Endothelial cell of umbilical vein (primary cell): ENCODE data around the gene INSL6. TPM values are rescaled to one million over a fixed set of nuclear protein-coding genes. Genes with fewer than 3 reads are reported as not detected.

Experiments
- BruUV-seq: library from RNA; stranded (reverse); fragments of 400-500 nt; replicated peaks from 2 replicates; lab custom pipeline; 2021; lab: Mats Ljungman, UMichigan
- CTCF ChIA-PET: fragments of 300-600, 350-600 bp; sonication (Branson Sonifier 250); formaldehyde crosslinking; loops from one replicate; lab custom pipeline; 2021; ENCODE audit warnings: antibody characterized with exemption, inconsistent platforms; lab: Charles Lee
- POLR2A ChIA-PET: fragments of 300-600, 350-600 bp; sonication (Branson Sonifier 250); formaldehyde crosslinking; loops from one replicate; lab custom pipeline; 2021; ENCODE audit warnings: antibody characterized with exemption, inconsistent platforms; lab: Charles Lee
- DNase-seq: peaks from one replicate; pipeline ENCODE4 v3.0.0-alpha.2; 2011; ENCODE audit warnings: low read depth, low spot score
- FAIRE-seq: peaks from 2 replicates; lab custom pipeline; 2011; peaks lifted over from hg19 to GRCh38; lab: Jason Lieb, UNC
- H2AFZ ChIP-seq: 2 replicates; pipeline ENCODE4 v1.6.0; 2012; ENCODE audit warnings: low read depth, low read length, control low read depth, inconsistent platforms
- H3K27ac ChIP-seq: 2 replicates; pipeline ENCODE4 v1.5.1; 2011; ENCODE audit warnings: low read depth, mild to moderate bottlenecking, control low read depth, low read length, moderate library complexity; ENCODE audit not compliant: insufficient read depth
- H3K27me3 ChIP-seq, 2 experiments: 2 replicates each; pipeline versions ENCODE4 v1.6.0 to v1.6.1; 2011; ENCODE audit warnings: low read length in 2 of 2, mixed read lengths in 1 of 2; ENCODE audit not compliant: control insufficient read depth in 2 of 2, insufficient read depth in 2 of 2
- H3K36me3 ChIP-seq, 2 experiments: 2 replicates in 1 of 2; 3 replicates in 1 of 2; pipeline ENCODE4 v1.5.1; 2011; ENCODE audit warnings: low read length in 2 of 2, mild to moderate bottlenecking in 1 of 2, moderate library complexity in 1 of 2; ENCODE audit not compliant: control insufficient read depth in 2 of 2, insufficient read depth in 2 of 2; ENCODE audit errors: extremely low read depth in 1 of 2
- H3K4me1 ChIP-seq: 3 replicates; pipeline ENCODE4 v1.5.1; 2011; ENCODE audit warnings: mild to moderate bottlenecking, low read length; ENCODE audit not compliant: control insufficient read depth, insufficient read depth; ENCODE audit errors: extremely low read depth
- H3K4me2 ChIP-seq: 2 replicates; pipeline ENCODE4 v1.6.1; 2011; ENCODE audit warnings: low read length, control low read depth, mixed read lengths; ENCODE audit not compliant: insufficient read depth
- H3K4me3 ChIP-seq, 3 experiments: fragments of 200-600 bp in 1 of 3; sonication (generic), shearing (Covaris generic) in 1 of 3; replicated peaks in 1 of 3; 2 replicates each; pipeline ENCODE4 v1.5.1; 2011 to 2016; ENCODE audit warnings: control low read depth in 3 of 3, low read length in 3 of 3, mild to moderate bottlenecking in 2 of 3, inconsistent platforms in 1 of 3, low read depth in 1 of 3, moderate library complexity in 1 of 3; ENCODE audit not compliant: insufficient read depth in 1 of 3
- H3K79me2 ChIP-seq: 2 replicates; pipeline ENCODE4 v1.6.0; 2012; ENCODE audit warnings: low read length, inconsistent platforms; ENCODE audit not compliant: control insufficient read depth, insufficient read depth
- H3K9ac ChIP-seq: replicated peaks from 2 replicates; pipeline ENCODE3; 2011; ENCODE audit warnings: low read length, control low read depth; ENCODE audit not compliant: insufficient read depth; ENCODE audit errors: extremely low read depth
- H3K9me1 ChIP-seq: replicated peaks from 3 replicates; pipeline ENCODE4 v1.6.0; 2011; ENCODE audit warnings: mild to moderate bottlenecking, low read length; ENCODE audit not compliant: control insufficient read depth, insufficient read depth; ENCODE audit errors: extremely low read depth
- H3K9me3 ChIP-seq: replicated peaks from 2 replicates; pipeline ENCODE4 v1.5.1; 2012; ENCODE audit warnings: low read length, inconsistent platforms; ENCODE audit not compliant: control insufficient read depth, insufficient read depth
- H4K20me1 ChIP-seq: replicated peaks from 2 replicates; pipeline ENCODE3; 2011; ENCODE audit warnings: mild to moderate bottlenecking, low read length; ENCODE audit not compliant: control insufficient read depth, insufficient read depth; ENCODE audit errors: extremely low read depth
- EZH2 ChIP-seq: IDR thresholded peaks from 2 replicates; pipeline ENCODE4 v1.6.1; 2012; ENCODE audit warnings: borderline replicate concordance, low read depth, mild to moderate bottlenecking, moderate library complexity, low read length, inconsistent platforms; ENCODE audit not compliant: severe bottlenecking
- FOS ChIP-seq: IDR thresholded peaks from 2 replicates; pipeline ENCODE4 v1.6.1; 2011; ENCODE audit warnings: mild to moderate bottlenecking, low read length, moderate library complexity, borderline replicate concordance; ENCODE audit not compliant: insufficient read depth
- GATA2 ChIP-seq: IDR thresholded peaks from 2 replicates; pipeline ENCODE4 v1.7.0; 2011; ENCODE audit warnings: low read depth, mild to moderate bottlenecking, moderate library complexity, mixed read lengths, low read length; ENCODE audit not compliant: insufficient read length, insufficient read depth
- JUN ChIP-seq: IDR thresholded peaks from 2 replicates; pipeline ENCODE4 v1.6.1; 2011; ENCODE audit warnings: borderline replicate concordance, low read depth; ENCODE audit not compliant: insufficient read length, insufficient read depth
- MYC ChIP-seq: IDR thresholded peaks from one replicate; pipeline ENCODE4 v1.6.1; 2011; ENCODE audit warnings: mild to moderate bottlenecking, low read depth, low read length
- POLR2A ChIP-seq: IDR thresholded peaks from 2 replicates; pipeline ENCODE4 v1.6.1; 2012; ENCODE audit warnings: low read depth, mild to moderate bottlenecking, control low read depth, low read length
- POLR2AphosphoS5 ChIP-seq: IDR thresholded peaks from 2 replicates; pipeline ENCODE4 v1.6.1; 2012; ENCODE audit warnings: low read depth, mild to moderate bottlenecking, control low read depth, low read length, moderate library complexity; ENCODE audit not compliant: insufficient read depth
- dilution Hi-C: fragments of 300-500 bp; cut with MboI; formaldehyde crosslinking; loops from one replicate; pipeline ENCODE4 v1.15.0; 2019; ENCODE audit warnings: low sequenced_read_pairs; ENCODE audit not compliant: extremely low pct_ligation_motif_present
- intact Hi-C: fragments of 100-400 bp; cut with micrococcal nuclease; formaldehyde crosslinking; loops from one replicate; pipeline ENCODE4 v1.10.0; 2022
- polyA plus RNA-seq, 4 experiments: library from polyadenylated mRNA; depleted of rRNA in 3 of 4; stranded (reverse) in 3 of 4; unstranded in 1 of 4; fragments of >200 nt; gene quantifications; 2 replicates each; pipeline versions ENCODE4 v1.2.1 to v1.2.3, GENCODE V29; 2011 to 2012; ENCODE audit warnings: missing spikeins in 1 of 4
- total RNA-seq: library from RNA; stranded (reverse); gene quantifications from 2 replicates; pipeline ENCODE4 v1.2.3, GENCODE V29; 2021
- TF ChIP-seq, protein P1 (sequence below): IDR thresholded peaks from 2 replicates; pipeline ENCODE4 v1.6.1; 2011; ENCODE audit not compliant: insufficient read depth, insufficient read length
- TF ChIP-seq, protein P2 (sequence below), 2 donors: IDR thresholded peaks; 1 replicate in 1 of 2; 2 replicates in 1 of 2; pipeline ENCODE4 v1.5.1; 2011; ENCODE audit warnings: low read length in 2 of 2, mild to moderate bottlenecking in 2 of 2, moderate library complexity in 2 of 2, control low read depth in 1 of 2, inconsistent platforms in 1 of 2, low read depth in 1 of 2; ENCODE audit not compliant: insufficient read depth in 1 of 2; ENCODE audit errors: extremely low read depth in 1 of 2

The INSL6 gene
- total and polyA plus RNA-seq, 2 donors (not counting 3 experiments of a cell fraction or from before 2014, with no cell fraction given), result not detected

DNA sequence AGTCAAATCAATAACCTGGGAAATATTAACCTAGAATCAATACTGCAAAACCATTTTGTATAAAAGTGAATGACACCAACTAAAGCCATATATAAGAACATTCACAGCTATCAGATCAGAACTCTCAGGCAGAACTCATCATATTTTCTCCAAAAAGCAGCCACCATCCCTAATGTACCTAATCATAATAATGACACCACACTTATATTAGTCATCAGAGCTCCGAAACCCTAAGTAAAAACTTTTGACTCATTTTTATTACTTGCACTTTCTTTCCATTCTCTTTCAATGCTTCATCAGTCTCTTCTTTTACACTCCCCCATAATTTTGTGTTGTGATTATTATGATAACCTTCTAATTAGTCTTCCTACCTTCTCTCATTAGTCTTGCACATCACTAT, 45.3 kb downstream of the INSL6 start:
- no peak overlapping the region for H3K27ac ChIP-seq
- H3K4me3 ChIP-seq, result no peak overlapping the region
- H2AFZ ChIP-seq, result no peak overlapping the region
- no TSS peak for BruUV-seq
- no peak for DNase-seq
- TF ChIP-seq POLR2A (no peak), GATA2 (no peak), JUN (no peak), MYC (no peak), FOS (no peak), POLR2AphosphoS5 (no peak), EZH2 (no peak)
- TF ChIP-seq, protein P1, sequence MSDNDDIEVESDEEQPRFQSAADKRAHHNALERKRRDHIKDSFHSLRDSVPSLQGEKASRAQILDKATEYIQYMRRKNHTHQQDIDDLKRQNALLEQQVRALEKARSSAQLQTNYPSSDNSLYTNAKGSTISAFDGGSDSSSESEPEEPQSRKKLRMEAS, result no peak
- TF ChIP-seq, protein P2, sequence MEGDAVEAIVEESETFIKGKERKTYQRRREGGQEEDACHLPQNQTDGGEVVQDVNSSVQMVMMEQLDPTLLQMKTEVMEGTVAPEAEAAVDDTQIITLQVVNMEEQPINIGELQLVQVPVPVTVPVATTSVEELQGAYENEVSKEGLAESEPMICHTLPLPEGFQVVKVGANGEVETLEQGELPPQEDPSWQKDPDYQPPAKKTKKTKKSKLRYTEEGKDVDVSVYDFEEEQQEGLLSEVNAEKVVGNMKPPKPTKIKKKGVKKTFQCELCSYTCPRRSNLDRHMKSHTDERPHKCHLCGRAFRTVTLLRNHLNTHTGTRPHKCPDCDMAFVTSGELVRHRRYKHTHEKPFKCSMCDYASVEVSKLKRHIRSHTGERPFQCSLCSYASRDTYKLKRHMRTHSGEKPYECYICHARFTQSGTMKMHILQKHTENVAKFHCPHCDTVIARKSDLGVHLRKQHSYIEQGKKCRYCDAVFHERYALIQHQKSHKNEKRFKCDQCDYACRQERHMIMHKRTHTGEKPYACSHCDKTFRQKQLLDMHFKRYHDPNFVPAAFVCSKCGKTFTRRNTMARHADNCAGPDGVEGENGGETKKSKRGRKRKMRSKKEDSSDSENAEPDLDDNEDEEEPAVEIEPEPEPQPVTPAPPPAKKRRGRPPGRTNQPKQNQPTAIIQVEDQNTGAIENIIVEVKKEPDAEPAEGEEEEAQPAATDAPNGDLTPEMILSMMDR (IDR thresholded peaks at IDR 0.05; ENCODE audit: extremely low read depth in 1 of 2, insufficient read depth in 1 of 2, low read depth in 1 of 2, low read length in 2 of 2), result no peak
- no peak overlapping the region for H3K9ac ChIP-seq
- ChIA-PET POLR2A (no interaction called here), CTCF (no interaction called here)
- no peaks in the 10 kb centered on the region for H3K9me3 ChIP-seq
- no peak overlapping the region for H3K4me2 ChIP-seq
- dilution Hi-C loops (no loop called here), intact Hi-C loops (no loop called here)
- H3K36me3 ChIP-seq, result no peaks in the 10 kb centered on the region
- no peaks in the 10 kb centered on the region for H4K20me1 ChIP-seq
- no peaks in the 10 kb centered on the region for H3K27me3 ChIP-seq
- no peaks in the 10 kb centered on the region for H3K9me1 ChIP-seq
- no peaks in the 10 kb centered on the region for H3K4me1 ChIP-seq
- no peaks in the 10 kb centered on the region for H3K79me2 ChIP-seq
- no peak for FAIRE-seq
